T-helper 17 cell (primary cell): ENCODE results near the gene KIF6. TPM values are rescaled to one million over a fixed set of nuclear protein-coding genes. Genes with fewer than 3 reads are reported as not detected.

Experiments
- ATAC-seq: fragments of 150-1000 bp; cut with Tn5 transposase; 2 replicates; pipeline ENCODE4 v1.10.0; 2021; ENCODE audit warnings: mild to moderate bottlenecking, moderate library complexity
- DNase-seq, 3 donors: peaks; one replicate each; pipeline versions ENCODE4 v3.0.0 to v3.0.0-alpha.2; 2020 to 2021
- H3K9me3 ChIP-seq: one replicate; pipeline ENCODE4 v1.7.0; 2013; ENCODE audit warnings: low read length, mild to moderate bottlenecking; ENCODE audit not compliant: control insufficient read depth, poor library complexity, severe bottlenecking
- H3K27ac Mint-ChIP-seq: one replicate; pipeline ENCODE4 v1.8.0; 2022; ENCODE audit warnings: mild to moderate bottlenecking, moderate library complexity, mixed read lengths
- H3K27me3 Mint-ChIP-seq: one replicate; pipeline ENCODE4 v1.8.0; 2022; ENCODE audit warnings: mixed read lengths
- H3K36me3 Mint-ChIP-seq: one replicate; pipeline ENCODE4 v1.8.0; 2022; ENCODE audit warnings: low read depth, mixed read lengths
- H3K4me1 Mint-ChIP-seq: one replicate; pipeline ENCODE4 v1.8.0; 2022; ENCODE audit warnings: mild to moderate bottlenecking, mixed read lengths
- H3K4me3 Mint-ChIP-seq: one replicate; pipeline ENCODE4 v1.8.0; 2022; ENCODE audit warnings: mild to moderate bottlenecking, moderate library complexity, mixed read lengths
- total RNA-seq, 4 donors: library from RNA in 2 of 4; stranded (reverse) in 2 of 4; gene quantifications; one replicate each; pipeline ENCODE4 v1.2.3 and lab custom pipeline; 2022 to 2026

The KIF6 gene
- total RNA-seq, 2 donors from 2014 or later = 0.40 TPM; not detected in 1

GRCh38 chr6:39321761-39322160 lies 403.4 kb downstream of the KIF6 start:
- Mint-ChIP-seq H3K27ac (no peak overlapping the region), H3K4me1 (peaks cover 4% of the 10 kb centered on the region), H3K27me3 (peaks cover 73% of the 10 kb centered on the region), H3K36me3 (peaks cover 6% of the 10 kb centered on the region), H3K4me3 (no peak overlapping the region)
- DNase-seq (no peak), ATAC-seq (no peak)
- no peaks in the 10 kb centered on the region for H3K9me3 ChIP-seq

- no peaks in the 10 kb centered on the region for H3K9me3 ChIP-seq
- no peak overlapping the region for H3K27ac Mint-ChIP-seq
- no peak overlapping the region for H3K4me3 Mint-ChIP-seq
- peaks cover 67% of the 10 kb centered on the region for H3K27me3 Mint-ChIP-seq
- H3K4me1 Mint-ChIP-seq = peaks cover 4% of the 10 kb centered on the region
- peaks cover 4% of the 10 kb centered on the region for H3K36me3 Mint-ChIP-seq
- ATAC-seq (no peak), DNase-seq (no peak)
These were observed 404.7 kb downstream of the KIF6 start for GRCh38 chr6:39320363-39320984.

DNA sequence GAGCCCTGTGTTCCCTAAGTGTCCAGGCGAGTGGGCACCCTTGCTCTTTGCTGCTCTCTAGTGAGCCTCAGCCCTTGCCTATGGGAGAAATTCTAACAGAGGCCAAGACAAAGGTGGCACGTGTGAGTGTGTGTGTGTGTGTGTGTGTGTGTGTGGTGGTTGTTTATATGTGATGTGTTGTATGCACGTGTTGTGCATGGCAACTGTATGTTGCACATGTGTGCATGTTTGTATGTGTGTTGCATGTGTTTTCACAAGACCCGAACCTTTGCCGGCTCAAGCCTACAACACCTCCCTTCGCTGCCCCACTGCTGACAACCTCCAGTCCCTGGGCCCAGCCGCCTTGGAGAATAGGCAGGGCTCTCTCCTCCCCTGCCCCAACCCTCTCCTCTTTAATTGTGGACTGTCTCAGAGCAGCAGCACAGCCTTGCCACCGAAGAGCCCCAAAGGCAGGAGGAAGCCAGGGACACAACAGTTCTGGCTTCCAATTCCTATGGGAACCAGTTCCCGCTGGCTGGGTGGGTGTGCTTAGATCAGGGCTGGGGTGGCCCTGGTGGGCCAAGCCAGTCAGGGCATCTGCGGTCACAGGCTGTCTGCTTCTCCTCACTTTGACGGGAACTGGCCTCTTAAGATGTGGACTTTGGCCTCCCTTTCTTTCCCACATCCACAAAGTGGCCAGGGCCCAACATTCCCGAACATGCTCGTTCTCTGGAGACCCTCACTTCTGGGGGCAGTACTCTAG lies 405.4 kb downstream of the KIF6 start:
- ATAC-seq = no peak
- no peak overlapping the region for H3K27ac Mint-ChIP-seq
- no peak overlapping the region for H3K4me3 Mint-ChIP-seq
- DNase-seq = no peak
- peaks cover 4% of the 10 kb centered on the region for H3K4me1 Mint-ChIP-seq
- no peaks in the 10 kb centered on the region for H3K36me3 Mint-ChIP-seq
- H3K27me3 Mint-ChIP-seq = peaks cover 68% of the 10 kb centered on the region
- no peaks in the 10 kb centered on the region for H3K9me3 ChIP-seq

DNA sequence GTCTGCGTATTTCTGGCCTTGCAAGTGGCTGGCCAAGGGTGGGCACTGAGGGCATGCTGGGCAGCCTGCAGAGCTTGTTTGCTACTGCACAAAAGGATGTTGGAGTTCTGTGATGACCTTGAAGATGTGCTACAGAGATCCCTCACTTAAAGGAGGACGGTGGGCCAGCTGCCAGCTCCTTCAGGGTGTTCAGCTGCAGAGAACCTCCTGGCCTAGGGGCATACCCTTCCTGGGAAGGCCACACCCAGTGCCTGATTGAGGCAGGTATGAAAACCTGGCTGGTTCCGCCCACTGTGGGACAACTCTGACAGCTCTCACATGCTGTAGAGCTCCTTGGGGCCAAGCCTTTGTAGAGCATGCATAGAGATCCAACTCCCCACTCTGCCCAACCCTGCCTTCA lies 408.0 kb downstream of the KIF6 start:
- peaks cover 52% of the 10 kb centered on the region for H3K27me3 Mint-ChIP-seq

DNA sequence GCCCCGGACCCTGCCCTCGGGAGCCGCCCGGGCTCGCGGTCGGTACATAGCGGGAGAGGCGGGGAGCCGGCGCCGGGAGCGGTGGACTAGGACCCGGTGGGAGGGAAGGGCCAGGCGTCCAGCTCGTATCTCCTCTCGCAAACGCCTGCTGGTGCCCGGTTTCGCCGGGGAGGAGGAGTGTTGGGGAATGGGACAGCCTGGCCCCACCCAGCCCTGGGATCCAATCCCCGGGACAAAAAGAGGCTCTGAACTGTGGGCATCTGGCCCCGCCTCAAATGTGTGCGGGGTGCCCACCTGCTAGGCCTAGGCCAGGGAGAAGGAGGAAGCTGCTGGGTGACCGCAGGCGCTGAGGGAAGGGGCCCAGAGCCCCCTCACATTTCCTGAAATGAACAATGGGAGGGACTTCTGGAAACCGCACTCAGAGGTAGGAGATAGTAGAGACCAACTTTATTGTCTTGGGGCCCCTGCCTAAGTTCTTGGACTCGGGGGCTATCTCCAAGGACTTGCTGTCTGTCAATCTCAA lies 410.9 kb downstream of the KIF6 start, which contains the start of gene KCNK17:
TSS of gene KCNK17 (minus strand) at position 147 of the 523 bp plus-strand sequence. CDS start at position 48, 99 bp downstream.
- Mint-ChIP-seq H3K27me3 (peaks cover 57% of the 10 kb centered on the region), H3K27ac (no peak within 1 kb of the TSS), H3K36me3 (peaks cover 9% of the 10 kb centered on the region), H3K4me1 (peaks cover 10% of the 10 kb centered on the region), H3K4me3 (peak within 1 kb of the TSS; percentile 62)
- no peak for ATAC-seq
- no peaks in the 10 kb centered on the region for H3K9me3 ChIP-seq
- no peak for DNase-seq

More for the DNA sequence above, 408.0 kb downstream of the KIF6 start:
- ATAC-seq (no peak), DNase-seq (no peak)
- no peak overlapping the region for H3K27ac Mint-ChIP-seq
- H3K9me3 ChIP-seq = no peaks in the 10 kb centered on the region
- H3K4me3 Mint-ChIP-seq = no peak overlapping the region
- no peaks in the 10 kb centered on the region for H3K36me3 Mint-ChIP-seq
- H3K4me1 Mint-ChIP-seq = peaks cover 4% of the 10 kb centered on the region

DNA sequence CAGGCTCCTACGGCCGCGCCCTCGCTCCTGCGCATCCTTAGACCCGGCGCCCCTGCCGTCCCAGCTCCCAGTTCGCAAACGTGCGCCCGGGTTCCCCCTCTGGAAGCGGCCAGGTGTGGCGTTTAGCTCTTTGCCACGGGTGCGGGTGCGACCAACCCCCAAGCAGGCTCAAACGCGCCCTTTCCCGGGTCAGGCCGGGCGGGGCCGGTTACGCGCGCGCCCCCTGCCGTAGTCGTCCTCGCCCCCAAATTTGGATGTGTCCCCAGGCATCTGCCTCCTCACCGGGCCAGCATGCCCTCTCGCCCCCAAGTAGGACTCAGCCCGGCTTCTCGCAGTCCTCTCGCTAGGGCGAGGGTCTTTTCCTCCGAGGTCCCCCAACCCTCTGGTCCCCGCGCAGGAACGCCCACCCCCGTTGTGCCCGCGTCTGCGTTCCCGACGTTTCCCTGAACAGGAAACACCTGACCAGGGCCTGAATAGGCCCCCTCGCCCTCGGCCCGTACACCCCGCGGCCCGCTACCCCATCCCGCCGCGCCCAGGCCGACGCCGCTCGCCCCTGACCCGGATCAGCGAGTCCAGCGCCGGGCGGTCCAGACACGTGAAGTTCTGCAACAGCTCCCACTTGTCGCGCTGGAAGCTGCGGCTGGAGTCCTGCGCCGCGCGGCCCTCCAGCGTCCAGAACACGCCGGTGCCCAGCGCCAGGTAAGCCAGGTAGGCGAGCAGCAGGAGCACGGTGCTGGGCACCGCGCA lies 411.5 kb downstream of the KIF6 start:
- H3K36me3 Mint-ChIP-seq = peaks cover 9% of the 10 kb centered on the region
- H3K4me1 Mint-ChIP-seq = peaks cover 6% of the 10 kb centered on the region
- no peak overlapping the region for H3K27ac Mint-ChIP-seq
- peak overlapping the region; percentile 62 for H3K4me3 Mint-ChIP-seq
- DNase-seq (no peak), ATAC-seq (no peak)
- H3K27me3 Mint-ChIP-seq = peaks cover 51% of the 10 kb centered on the region
- H3K9me3 ChIP-seq = no peaks in the 10 kb centered on the region

GRCh38 chr6:39312912-39313525 lies 412.2 kb downstream of the KIF6 start:
- no peak for ATAC-seq
- no peaks in the 10 kb centered on the region for H3K9me3 ChIP-seq
- Mint-ChIP-seq H3K36me3 (peaks cover 9% of the 10 kb centered on the region), H3K4me1 (peaks cover 6% of the 10 kb centered on the region), H3K27ac (no peak overlapping the region), H3K4me3 (peak overlapping the region; percentile 62), H3K27me3 (peaks cover 47% of the 10 kb centered on the region)
- DNase-seq = no peak

DNA sequence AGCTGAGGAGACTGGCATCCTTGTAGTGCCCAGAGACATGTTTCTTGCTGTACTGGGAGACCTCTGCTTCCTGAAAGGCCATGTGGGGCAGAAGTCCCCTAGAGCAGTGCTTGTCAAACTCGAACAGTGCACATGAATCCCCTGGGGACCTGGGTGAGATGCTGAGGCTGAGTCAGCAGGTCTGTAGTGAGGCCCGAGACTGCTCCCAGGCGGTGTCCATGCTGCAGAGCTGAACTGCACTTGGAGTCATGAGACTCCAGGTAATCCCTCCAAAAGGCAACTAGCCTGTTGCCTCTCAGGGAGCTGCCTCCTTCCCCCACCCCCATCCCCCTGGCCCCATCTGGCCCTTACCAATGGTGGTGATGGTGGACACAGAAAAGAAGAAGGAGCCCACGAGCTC lies 414.7 kb downstream of the KIF6 start:
- no peak overlapping the region for H3K27ac Mint-ChIP-seq
- peaks cover 39% of the 10 kb centered on the region for H3K27me3 Mint-ChIP-seq
- peaks cover 12% of the 10 kb centered on the region for H3K4me1 Mint-ChIP-seq
- ATAC-seq (no peak), DNase-seq (no peak)
- H3K4me3 Mint-ChIP-seq = no peak overlapping the region
- H3K9me3 ChIP-seq = no peaks in the 10 kb centered on the region
- peaks cover 9% of the 10 kb centered on the region for H3K36me3 Mint-ChIP-seq

- peaks cover 34% of the 10 kb centered on the region for H3K27me3 Mint-ChIP-seq
- H3K4me3 Mint-ChIP-seq = no peak overlapping the region
- H3K4me1 Mint-ChIP-seq = peaks cover 12% of the 10 kb centered on the region
- H3K9me3 ChIP-seq = no peaks in the 10 kb centered on the region
- peak in 2 of 3 donors; percentile 14 to 41 for DNase-seq
- H3K36me3 Mint-ChIP-seq = peaks cover 9% of the 10 kb centered on the region
- no peak overlapping the region for H3K27ac Mint-ChIP-seq
- ATAC-seq = peak; percentile 55
These were observed 415.2 kb downstream of the KIF6 start for GRCh38 chr6:39309942-39310531.

GRCh38 chr6:39307462-39307861 lies 417.7 kb downstream of the KIF6 start:
- H3K9me3 ChIP-seq = no peaks in the 10 kb centered on the region
- peaks cover 29% of the 10 kb centered on the region for H3K27me3 Mint-ChIP-seq
- no peak overlapping the region for H3K27ac Mint-ChIP-seq
- no peak overlapping the region for H3K4me3 Mint-ChIP-seq
- H3K4me1 Mint-ChIP-seq = peaks cover 15% of the 10 kb centered on the region
- peaks cover 9% of the 10 kb centered on the region for H3K36me3 Mint-ChIP-seq
- DNase-seq = no peak
- no peak for ATAC-seq

- no peaks in the 10 kb centered on the region for H3K9me3 ChIP-seq
- H3K36me3 Mint-ChIP-seq = no peaks in the 10 kb centered on the region
- peaks cover 11% of the 10 kb centered on the region for H3K4me1 Mint-ChIP-seq
- H3K27ac Mint-ChIP-seq = peak overlapping the region; percentile 2
- DNase-seq (no peak), ATAC-seq (no peak)
- H3K27me3 Mint-ChIP-seq = peaks cover 23% of the 10 kb centered on the region
- no peak overlapping the region for H3K4me3 Mint-ChIP-seq
These were observed 420.3 kb downstream of the KIF6 start for GRCh38 chr6:39304951-39305350.

GRCh38 chr6:39303425-39304153 lies 421.6 kb downstream of the KIF6 start:
- Mint-ChIP-seq H3K4me3 (no peak overlapping the region), H3K27ac (no peak overlapping the region), H3K4me1 (peaks cover 9% of the 10 kb centered on the region), H3K27me3 (peaks cover 31% of the 10 kb centered on the region), H3K36me3 (no peaks in the 10 kb centered on the region)
- H3K9me3 ChIP-seq = no peaks in the 10 kb centered on the region
- DNase-seq (no peak), ATAC-seq (no peak)
